Measurements from ENCODE around the gene ABL2. TPM values are rescaled to one million over a fixed set of nuclear protein-coding genes. Genes with fewer than 3 reads are reported as not detected.
A peak's percentile ranks its signal among the peaks of the same experiment; 100 is the strongest.
"Not testable (repeated sequence)": the region's sequence is repeated elsewhere in the genome, so short reads cannot be mapped to it uniquely, and the experiment has no call there.

Gene ABL2
- total RNA-seq, 1 donor from 2014 or later: 138 TPM

DNA sequence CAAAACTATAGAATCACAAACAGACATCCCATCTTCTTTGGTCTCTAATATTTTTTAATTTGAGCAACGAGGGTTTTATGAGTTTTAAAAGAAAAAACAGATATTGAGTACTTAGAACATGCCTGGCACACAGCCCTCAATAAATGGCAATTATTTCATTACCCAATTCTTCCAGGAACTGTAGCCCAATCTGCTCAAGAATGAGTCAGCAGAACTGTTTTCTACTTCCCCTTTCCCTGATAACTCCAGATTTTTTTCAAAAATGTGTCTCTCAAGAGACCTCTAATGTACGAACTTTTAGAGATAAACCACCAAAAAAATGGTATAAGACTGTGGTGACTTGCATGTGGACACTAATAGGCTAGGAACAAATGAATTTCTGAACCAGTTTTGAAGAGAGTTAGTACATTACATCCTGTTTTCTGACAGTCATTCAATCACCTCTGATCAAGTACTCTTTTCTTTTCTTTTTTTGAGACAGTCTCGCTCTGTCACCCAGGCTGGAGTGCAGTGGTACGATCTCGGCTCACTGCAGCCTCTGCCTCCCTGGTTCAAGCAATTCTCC, 11.5 kb downstream of the ABL2 start:
- peak; percentile 17 for DNase-seq (ENCODE audit: low read depth, low spot score)

DNA sequence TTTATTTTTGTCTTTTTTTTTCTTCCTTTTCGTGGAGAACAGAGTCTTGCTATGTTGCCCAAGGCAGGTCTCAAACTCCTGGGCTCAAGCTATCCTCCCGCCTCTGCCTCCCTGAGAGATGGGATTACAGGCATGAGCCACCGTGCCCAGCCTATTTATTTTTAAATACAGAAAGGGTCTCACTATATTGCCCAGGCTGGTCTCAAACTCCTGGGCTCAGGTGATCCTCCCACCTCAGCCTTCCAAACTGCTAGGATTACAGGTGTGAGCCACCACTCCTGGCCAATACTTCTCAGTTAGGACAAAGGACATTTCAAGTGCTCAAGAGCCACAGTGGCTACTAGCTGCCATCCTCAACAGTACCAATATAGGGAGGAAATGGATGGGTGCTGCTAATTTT, 16.2 kb downstream of the ABL2 start:
- not testable (repeated sequence) for DNase-seq (ENCODE audit: low read depth, low spot score)

DNA sequence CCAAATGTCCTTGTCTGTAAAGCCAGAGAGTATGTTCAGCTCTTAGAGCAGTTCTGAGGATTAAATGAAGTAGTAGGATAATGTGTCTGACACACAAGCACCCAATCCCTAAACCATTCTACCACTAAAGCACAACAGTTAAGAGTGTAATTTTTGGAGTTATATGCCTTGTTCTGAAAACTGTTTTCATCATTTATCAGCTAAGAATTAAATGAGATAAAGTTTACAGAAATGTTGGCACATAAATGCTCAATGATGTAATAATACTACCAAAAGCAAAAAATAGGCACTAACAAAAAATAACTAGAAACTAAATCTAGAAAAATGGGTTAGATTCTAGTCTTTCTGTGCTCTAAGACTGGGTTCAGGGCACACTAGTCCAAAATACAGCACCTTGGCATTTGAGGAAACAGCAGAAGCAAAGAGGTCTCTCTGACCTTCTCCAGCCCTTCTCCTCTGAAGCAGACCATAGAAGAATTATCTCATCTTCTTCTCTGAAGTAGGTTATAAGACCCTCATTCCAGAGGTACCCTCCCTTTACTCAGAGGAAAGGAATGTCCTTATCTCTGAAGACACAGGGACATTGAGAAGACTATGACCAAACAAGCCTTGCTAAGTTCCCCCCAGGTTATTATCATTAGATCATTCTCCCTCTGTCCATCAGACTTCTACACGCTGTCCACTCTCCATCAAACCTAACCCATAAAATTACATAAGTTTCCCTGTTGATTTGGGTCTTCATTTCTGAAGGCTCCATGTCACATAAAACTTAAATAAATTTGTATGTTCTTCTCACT, 20.6 kb downstream of the ABL2 start:
- no peak for DNase-seq (ENCODE audit: low read depth, low spot score)

DNA sequence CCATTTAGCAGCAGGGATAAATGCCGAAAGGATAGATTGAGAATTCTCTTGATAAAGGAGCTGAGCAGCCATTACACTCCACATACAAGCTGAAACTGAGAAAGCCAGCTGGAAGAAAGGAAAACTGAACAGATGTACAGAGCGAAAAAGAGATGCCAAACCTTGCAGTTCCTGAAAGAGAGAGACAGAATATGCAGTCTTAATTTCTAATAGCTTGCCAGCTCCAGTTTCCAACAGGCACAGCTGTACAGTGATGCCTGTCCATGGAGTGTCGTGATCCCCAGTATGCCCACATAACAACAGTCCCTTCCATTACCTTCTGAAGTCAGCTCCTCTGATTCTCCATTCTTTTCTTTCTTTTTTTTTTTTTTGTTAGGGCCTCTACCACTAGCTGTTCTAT, 22.7 kb downstream of the ABL2 start:
- no peak for DNase-seq (ENCODE audit: low read depth, low spot score)

DNA sequence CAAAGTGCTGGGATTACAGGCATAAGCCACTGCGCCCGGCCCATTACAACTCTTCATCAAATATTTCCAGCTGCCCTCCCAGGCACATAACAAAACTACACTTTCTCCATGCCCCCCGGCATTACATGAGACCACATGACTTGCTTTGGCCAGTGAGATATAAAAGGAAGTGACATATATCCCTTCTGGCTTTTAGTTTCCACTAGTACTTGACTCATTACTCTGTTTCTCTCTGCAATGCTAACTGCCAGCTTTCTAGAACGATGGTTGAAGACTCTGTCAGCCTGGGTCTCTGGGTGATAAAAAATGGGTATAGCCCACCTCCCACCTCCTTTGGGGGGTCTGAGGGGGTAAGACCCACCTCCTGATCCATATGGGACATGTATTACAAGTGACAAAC, 24.2 kb downstream of the ABL2 start:
- no peak for DNase-seq (ENCODE audit: low read depth, low spot score)

DNA sequence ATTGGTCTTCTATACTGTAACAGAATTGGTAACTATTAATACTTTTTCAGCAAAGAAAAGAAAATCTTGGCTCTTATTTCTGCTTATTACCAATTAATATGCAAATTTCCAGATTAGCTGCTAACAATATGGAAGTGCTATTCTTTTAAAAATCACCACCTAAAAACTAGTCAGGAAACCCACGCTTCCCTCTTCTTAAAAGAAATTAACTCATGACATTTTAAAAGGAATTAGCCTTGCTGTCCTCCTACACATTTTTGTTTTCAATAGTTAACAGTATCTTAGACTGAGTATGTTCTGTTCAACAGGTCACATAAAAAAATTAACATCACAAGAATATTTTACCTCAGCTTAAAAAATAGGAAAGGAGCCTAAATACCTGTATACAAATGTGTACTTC, 27.3 kb downstream of the ABL2 start:
- no peak for DNase-seq (ENCODE audit: low read depth, low spot score)

DNA sequence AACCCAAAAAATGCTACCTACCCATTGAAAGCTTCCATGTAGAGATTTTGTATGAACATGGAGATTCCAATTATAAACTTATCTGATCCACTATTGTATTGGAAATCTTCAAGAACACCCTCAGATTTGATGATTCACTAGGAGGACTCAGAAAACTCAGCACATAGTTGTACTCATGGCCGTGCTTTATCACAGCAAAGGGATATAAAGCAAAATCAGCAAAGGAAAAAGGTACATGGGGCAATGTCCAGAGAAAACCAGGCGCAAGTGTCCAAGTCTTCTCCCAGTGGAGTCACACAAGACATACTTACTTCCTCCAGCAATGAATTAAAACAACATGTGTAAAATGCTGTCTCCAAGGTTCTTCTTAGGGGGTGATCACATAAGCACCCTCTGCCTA, 28.9 kb downstream of the ABL2 start:
- DNase-seq (ENCODE audit: low read depth, low spot score): no peak

DNA sequence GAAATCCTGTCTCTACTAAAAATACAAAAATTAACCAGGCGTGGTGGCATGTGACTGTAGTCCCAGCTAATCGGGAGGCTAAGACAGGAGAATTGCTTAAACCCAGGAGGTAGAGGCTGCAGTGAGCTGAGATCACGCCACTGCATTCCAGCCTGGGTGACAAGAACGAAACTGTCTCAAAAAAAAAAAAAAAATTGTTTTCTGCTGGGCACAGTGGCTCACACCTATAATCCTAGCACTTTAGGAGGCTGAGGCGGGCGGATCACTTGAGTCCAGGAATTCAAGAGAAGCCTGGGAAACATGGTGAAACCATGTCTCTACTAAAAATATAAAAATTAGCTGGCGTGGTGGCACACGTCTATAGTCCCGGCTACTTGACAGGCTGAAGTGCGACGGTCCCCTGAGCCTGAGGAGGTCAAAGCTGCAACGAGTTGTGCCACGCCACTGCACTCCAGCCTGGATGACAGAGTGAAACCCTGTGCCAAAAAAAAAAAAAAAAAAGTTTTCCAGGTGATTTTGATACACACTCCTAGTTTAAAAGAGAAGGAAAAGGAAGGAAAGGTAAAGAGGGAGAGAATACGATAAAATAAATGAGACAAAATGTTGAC, 31.7 kb downstream of the ABL2 start:
- no peak for DNase-seq (ENCODE audit: low read depth, low spot score)

DNA sequence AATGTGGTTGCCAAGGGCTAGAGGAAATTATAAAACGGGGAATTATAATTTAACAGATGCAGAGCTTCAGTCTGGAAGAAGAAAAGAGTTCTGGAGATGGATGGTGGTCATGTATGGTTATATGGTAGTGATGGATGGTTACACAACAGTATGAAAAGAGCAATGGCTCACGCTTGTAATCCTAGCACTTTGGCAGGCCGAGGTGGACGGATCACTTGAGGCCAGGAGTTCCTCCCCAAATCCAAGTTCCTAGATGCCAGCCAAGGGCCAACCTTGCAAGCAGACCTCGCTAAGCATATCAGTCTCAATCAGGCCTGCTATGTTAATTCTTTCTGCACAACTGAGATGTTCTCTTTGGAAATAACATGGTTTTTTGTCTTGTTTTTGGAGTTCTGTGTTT, 33.6 kb downstream of the ABL2 start:
- DNase-seq (ENCODE audit: low read depth, low spot score): not testable (repeated sequence)

DNA sequence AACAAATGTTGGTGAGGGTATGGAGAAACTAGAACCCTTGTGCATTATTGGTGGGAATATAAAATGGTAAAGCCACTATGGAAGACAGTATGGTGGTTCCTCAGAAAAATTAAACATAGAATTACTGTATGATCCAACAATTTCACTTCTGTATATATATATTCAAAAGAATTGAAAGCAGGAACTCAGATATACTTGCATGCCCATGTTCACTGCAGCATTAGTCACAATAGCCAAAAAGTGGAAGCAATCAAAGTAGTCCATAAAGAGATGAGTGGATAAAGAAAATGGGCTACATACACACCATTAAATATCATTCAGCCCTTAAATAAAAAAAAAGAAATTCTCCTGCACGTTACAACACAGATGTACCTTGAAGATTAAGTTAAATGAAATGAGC, 34.1 kb downstream of the ABL2 start:
- DNase-seq (ENCODE audit: low read depth, low spot score): no peak

DNA sequence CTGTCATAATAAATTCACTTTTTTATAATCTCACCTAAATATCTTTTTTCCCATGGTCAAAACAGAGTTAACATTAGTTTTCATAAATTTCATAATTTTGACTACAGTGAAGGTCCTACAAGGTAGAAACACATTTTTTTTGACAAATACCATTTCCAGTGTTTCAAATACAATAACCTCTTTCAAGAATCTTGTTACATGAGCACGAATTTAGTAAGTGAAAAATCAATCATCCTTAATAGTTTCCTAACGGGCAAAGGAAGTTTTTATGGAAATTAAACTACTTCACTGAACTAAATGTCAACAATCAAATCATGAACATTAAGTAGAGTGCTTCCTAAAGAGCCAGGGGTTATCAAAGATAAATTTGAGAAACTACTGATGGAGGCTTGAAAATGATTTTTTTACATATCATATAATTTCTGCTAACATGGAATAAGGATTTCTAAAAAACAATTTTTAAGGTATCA, 35.4 kb downstream of the ABL2 start:
- DNase-seq (ENCODE audit: low read depth, low spot score): no peak

DNA sequence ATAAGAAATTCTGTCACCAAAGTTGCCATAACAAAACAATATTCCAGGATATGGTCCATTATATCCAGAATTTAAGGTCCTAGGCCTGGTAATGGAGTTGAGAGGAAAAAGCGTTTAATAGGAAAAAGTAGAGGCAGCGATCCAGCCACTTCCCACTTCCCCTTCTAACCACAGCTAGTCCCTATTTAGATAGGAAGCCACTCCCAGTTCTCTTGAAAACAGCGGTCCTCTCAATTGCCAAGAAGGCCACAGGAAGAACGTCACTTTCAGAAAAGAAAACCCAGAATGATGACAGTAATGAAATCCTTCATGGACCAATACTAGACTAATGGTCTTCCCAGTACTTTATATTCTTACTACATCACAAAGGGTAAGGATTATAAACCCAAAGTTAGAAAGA, 38.6 kb downstream of the ABL2 start:
- DNase-seq (ENCODE audit: low read depth, low spot score): peak; percentile 57

DNA sequence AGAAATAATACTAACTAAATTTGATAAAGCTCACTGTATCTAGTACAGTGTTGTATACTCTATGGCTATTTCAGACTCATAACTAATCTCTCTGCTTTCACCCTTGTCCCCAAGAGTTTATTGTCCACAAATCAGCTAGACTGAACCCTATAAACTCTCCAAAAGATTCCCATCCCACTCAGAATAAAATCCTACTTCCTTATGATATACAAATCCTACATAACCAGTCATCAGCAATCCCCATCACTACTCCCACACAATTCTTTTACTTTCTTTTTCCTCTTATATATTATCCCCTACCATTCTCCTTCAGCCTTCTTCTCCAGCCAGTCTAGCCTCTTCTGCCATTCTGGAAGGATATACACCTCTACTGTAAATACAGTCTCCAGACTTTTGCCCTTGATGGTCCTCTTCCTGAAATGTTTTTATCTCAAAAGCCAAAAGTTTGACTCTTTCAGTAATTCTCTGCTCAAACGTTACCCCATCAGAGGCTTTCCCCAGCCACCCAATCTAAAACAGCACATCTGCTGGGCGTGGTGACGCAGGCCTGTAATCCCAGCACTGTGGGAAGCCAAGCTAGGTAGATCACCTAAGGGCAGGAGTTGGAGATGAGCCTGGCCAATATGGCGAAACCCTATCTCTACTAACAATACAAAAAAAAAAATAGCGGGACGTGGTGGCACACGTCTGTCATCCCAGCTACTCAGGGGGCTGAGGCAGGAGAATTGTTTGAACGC, 41.6 kb downstream of the ABL2 start:
- no peak for DNase-seq (ENCODE audit: low read depth, low spot score)

DNA sequence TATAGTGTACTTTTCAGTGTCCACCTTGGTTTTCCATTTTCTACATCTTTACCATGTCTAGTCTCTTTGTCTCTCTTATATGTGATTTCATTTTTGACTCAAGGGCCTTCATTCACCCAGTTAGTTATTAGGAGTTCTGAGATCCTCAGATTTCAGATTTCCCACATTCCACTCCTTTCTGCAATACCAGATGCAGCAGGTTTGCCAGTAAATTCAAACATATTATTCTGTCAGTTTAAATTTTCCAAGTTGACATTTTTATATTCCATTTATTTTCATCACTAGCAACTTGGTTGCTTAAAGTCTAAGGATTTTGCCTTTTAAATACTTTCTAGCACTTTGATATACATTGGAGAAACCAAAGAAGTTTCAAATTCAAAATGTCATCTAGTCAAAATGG, 42.4 kb downstream of the ABL2 start:
- DNase-seq (ENCODE audit: low read depth, low spot score): no peak

DNA sequence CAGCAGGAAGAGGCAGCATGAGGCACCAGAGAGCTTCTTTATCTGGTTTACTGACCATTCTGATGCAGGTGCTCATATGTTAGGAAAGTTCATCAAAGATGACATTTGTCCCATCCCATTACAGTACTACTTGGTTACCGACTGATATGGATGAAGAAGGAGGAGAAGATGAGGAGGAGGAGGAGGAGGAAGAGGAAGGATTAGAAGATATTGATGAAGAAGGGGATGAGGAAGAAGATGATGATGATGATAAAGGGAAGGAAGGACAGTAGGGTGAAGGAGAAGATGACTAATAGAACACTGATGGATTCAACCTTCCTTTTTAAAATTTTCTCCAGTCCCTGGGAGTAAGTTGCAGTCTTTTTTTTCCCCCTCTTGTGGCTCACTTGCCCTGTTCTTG, 45.1 kb downstream of the ABL2 start:
- no peak for DNase-seq (ENCODE audit: low read depth, low spot score)

DNA sequence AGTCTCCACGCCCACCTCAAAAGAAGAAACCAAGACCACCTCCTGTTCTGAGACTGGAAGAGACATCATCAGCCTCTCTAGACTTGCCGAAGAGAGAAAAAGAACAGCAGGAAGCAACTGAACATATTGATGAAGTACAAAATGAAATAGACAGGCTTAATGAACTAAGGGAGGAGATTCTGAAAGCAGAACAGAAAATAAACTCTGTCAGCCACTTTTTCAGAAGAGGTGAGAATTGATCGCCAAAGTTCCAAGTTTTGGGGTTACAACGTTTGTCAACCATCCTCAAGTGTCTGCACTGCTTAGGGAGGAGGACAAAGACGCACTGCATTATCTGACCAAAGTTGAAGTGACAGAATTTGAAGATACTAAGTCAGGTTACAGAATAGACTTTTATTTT, 45.6 kb downstream of the ABL2 start:
- no peak for DNase-seq (ENCODE audit: low read depth, low spot score)

DNA sequence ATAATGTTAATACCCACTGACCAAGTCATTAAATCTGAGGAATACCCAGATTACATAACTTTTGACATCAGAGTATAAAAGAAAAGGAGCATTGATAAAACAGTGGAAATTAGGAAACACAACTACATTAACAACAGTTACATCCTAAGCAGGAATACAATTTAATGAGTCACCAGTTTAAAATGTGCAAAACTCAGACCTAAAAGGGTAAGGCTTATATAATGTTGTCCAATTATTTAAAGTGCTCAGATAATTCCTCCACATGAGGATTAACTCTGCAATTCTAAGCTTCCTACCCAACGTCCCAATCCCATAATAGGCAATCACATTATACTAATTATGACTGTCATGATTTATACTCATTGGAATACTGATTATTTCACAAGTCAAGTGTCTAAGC, 50.5 kb downstream of the ABL2 start:
- DNase-seq (ENCODE audit: low read depth, low spot score): no peak

DNA sequence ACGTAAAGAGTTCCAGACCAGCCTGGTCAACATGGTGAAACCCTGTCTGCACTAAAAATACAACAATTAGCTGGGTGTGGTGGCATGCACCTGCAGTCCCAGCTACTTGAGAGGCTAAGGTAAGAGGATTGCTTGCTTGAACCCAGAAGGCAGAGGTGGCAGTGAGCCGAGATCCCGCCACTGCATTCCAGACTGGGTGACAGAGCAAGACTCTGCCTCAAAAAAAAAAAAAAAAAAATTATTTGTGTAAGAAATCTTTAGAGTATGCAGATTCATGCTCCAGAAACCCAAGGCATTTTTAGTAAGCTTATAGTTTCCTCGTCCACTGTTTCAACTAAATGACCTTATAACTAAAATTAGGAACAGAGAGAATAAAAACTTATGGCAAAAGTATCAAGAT, 51.3 kb downstream of the ABL2 start:
- no peak for DNase-seq (ENCODE audit: low read depth, low spot score)

DNA sequence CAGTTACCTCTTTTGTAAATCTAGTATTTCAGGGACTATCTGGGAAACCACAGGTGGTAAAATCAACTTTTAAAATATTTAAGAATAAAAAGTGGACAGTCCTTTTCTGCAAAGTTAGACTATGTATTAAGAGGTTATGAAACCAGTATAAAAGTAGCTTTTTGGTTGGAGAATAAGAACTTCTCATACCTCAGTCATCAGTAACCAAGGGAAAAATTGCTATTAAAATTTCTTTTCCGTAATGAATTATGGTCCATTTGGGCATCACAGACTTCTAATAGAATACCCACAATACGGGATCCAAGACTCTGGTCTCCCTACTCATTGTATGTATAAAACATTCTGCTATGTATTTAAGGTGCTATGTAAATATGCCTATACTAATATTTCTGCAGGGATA, 51.9 kb downstream of the ABL2 start:
- no peak for DNase-seq (ENCODE audit: low read depth, low spot score)

DNA sequence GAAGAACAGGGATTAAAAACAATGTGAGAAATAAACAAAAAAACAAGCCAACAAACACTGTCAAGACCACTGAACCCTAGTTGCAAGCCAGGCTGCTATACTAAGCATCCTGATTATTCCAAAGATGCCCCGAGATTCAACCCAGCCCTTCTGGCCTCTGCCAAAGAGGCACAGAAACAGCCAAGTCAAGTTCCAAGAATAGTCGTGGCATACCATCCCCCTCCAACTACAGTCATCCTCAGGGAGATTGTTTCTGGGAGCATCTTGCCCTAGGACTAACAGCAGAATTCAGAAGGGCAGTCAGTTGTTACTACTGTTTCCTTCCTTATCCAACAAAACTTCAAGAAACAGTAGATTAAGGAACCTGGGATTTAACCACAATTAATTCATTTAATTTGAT, 52.3 kb downstream of the ABL2 start:
- DNase-seq (ENCODE audit: low read depth, low spot score): no peak

DNA sequence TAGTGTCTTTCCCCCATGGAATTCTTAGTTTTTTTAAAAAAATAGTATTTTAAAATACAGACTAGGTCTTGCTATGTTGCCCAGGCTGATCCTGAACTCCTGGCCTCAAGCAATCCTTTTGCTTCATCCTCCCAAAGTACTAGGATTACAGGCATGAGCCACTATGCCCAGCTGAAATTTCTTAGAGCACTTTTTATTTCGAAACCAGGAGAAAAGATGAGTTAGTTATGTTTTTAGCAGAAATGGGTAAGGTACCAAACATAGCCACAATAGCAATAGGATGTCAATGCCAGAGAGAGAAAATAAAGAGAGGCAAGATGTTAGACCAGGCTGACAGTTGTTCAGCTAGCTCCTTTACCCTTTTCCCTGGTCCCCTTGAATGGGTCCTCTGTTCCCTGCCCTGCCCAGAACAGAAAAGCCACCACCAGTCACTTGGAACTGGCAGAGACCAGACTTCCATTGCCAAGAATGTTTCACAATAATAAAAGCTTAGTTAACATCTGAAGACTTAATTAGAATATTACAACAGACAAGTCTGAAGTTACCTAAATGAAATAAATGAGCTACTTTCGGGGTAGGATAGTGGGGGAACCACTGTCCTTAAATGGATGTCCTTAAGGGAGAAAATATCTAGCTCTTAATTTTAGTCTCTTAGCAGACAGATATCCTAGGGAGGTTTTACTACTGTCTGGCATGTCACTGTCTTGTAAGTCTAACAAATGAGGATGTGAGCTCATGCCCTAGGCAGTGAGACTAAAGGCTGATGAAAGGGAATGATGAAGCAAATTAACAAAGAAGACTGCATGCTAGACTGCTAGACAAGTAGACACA, 54.3 kb downstream of the ABL2 start:
- DNase-seq (ENCODE audit: low read depth, low spot score): no peak

DNA sequence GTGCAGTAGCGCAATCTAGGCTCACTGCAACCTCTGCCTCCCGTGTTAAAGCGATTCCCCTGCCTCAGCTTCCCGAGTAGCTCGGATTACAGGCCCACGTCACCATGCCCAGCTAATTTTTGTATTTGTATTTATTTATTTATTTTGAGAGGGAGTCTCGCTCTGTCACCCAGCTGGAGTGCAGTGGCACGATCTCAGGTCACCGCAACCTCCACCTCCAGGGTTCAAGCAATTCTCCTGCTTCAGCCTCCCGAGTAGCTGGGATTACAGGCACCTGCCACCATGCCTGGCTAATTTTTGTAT, 59.1 kb downstream of the ABL2 start:
- DNase-seq (ENCODE audit: low read depth, low spot score): not testable (repeated sequence)

All from pulmonary artery endothelial cell (primary cell).